KOPT-K1 (cell line): ENCODE measurements around the gene ECHDC1.

Source experiments
- H3K27ac ChIP-seq: fragments of 200-600 bp; sonication (generic); 2 replicates; pipeline ENCODE4 v1.5.1; 2016; ENCODE audit warnings: antibody characterized with exemption, mild to moderate bottlenecking, low read depth, low read length; ENCODE audit not compliant: poor library complexity, severe bottlenecking
- H3K36me3 ChIP-seq: fragments of 200-600 bp; sonication (generic); 2 replicates; pipeline ENCODE4 v1.5.1; 2017; ENCODE audit warnings: antibody characterized with exemption, mild to moderate bottlenecking, low read length, moderate library complexity; ENCODE audit not compliant: insufficient read depth
- H3K9me3 ChIP-seq: fragments of 200-600 bp; sonication (generic); 2 replicates; pipeline ENCODE4 v1.5.1; 2017; ENCODE audit warnings: antibody characterized with exemption, low read length, mild to moderate bottlenecking; ENCODE audit not compliant: insufficient read depth, poor library complexity, severe bottlenecking

The ECHDC1 gene

DNA sequence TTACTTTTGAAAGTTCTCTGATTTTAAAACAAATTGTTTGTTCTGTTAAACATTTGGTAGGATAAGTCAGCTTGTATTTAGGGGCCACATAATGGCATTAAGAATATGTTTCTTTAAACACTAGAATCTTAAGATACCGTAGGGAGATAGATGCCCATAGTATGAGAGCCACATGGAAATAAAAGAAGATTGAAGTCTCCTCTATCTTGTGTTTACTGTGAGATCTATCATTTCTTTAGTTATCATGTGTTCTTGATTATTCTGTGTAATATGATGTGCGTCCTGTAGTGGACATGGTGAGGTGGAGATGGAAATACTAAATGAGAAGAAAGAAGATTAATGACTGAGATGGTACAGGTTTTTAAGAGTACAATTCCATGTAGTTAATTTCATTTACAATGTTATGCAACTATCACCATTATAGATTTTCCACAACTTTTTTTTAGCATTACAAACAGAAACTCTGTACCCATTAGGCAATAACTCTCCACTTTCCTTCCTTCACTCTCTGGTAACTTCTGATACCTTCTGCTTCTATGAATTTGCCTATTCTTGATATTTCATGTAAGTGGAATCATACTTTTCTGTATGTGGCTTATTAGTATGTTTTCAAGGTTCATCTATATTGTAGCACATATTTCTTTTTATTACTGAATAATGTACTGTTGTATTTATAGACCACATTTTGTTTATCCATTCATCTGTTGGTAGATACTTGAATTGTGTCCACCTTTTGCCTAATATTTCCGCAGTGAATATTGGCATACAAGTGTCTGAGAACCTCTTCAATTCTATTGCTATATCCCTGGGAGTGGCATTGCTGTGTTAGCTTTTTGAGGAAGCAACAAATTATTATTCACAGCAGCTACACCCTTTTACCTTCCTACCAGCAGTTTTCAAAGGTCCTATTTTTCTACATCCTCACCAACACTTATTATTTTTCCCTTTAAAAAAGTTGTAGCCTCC, 65.2 kb downstream of the ECHDC1 start:
- H3K9me3 ChIP-seq: no peaks in the 10 kb centered on the region
- H3K27ac ChIP-seq: no peak overlapping the region
- peaks cover 15% of the 10 kb centered on the region for H3K36me3 ChIP-seq

- Histone ChIP-seq H3K36me3 (peaks cover under 1% of the 10 kb centered on the region; the same call in 1 of the 2 replicates), H3K27ac (no peak overlapping the region)
These were observed 67.1 kb downstream of the ECHDC1 start for GRCh38 chr6:127276331-127276730.

GRCh38 chr6:127273499-127273898, 69.9 kb downstream of the ECHDC1 start:
- Histone ChIP-seq H3K36me3 (no peaks in the 10 kb centered on the region), H3K9me3 (no peaks in the 10 kb centered on the region), H3K27ac (no peak overlapping the region)

More at GRCh38 chr6:127276331-127276730, 67.1 kb downstream of the ECHDC1 start:
- H3K9me3 ChIP-seq: no peaks in the 10 kb centered on the region

GRCh38 chr6:127272576-127272975, 70.8 kb downstream of the ECHDC1 start:
- Histone ChIP-seq H3K27ac (no peak overlapping the region), H3K9me3 (no peaks in the 10 kb centered on the region), H3K36me3 (no peaks in the 10 kb centered on the region)

- H3K36me3 ChIP-seq: no peaks in the 10 kb centered on the region
These were observed 75.5 kb downstream of the ECHDC1 start for GRCh38 chr6:127267646-127268625.

DNA sequence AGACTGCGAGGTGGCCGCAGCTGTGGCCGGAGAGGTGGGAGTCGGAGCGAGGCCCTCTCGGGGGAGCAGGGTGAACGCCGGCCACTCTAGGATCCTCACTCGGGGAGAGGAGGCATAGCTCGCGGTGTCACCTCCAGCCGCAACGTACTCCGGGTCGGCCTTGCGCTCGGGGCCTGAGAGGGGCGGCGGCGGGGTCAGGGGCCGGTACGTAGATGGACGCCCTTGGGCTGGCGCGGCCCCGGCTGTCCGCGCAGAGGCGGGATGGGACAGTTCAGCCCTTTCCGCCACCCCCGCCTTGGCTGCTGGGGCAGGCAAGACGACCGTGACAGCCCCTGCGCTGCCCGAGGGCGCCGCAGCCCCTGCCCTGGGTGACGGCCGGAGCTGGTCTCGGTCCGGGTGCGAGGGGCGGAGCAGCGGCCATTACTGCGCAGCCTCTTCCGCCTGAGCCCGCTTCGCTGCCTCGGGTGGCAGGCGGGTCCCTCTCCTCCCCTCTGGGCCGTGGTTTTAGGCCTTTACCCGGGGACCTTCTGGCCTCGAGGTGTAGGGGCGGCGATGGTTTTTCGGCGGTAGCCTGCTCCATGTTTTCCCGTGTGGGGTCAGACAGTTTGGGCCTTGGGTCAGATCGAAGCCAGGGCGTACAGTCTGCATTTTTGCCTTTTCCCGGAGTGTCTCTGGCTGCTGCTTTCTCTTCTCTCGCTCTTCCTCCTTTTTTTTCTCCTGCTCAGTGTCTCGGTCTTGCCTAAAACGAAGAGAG, 76.3 kb downstream of the ECHDC1 start:
- H3K36me3 ChIP-seq: no peaks in the 10 kb centered on the region
- peak overlapping the region; percentile 81 for H3K27ac ChIP-seq
- H3K9me3 ChIP-seq: no peaks in the 10 kb centered on the region

More at GRCh38 chr6:127267646-127268625, 75.5 kb downstream of the ECHDC1 start:
- Histone ChIP-seq H3K27ac (peak overlapping the region; percentile 81), H3K9me3 (no peaks in the 10 kb centered on the region)

GRCh38 chr6:127266178-127266891, 77.1 kb downstream of the ECHDC1 start, which contains the start of gene RNF146:
Gene RNF146, plus strand, starts transcription at chr6:127266864. Its CDS starts 13,475 bp downstream, at chr6:127280339.
- Histone ChIP-seq H3K9me3 (no peaks in the 10 kb centered on the region), H3K36me3 (no peaks in the 10 kb centered on the region), H3K27ac (peak within 1 kb of the TSS; percentile 81)

DNA sequence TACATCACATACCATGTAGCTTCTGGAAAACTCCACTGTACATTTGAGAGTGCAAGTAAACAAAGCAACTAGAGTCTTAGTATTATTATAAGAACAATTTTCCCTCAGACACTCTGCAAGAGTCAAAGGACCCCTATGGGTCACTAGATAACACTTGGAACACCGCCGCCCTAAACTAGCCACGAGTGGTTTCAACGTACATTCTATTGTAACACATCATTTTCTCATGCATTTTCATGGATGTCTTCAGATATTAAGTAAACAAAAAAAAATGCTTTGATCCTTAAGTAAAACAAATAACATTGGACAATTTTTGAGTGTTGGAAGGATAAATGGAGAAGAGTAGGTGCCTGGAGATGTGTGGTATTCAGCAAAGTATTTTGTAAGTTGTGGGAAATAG, 79.9 kb downstream of the ECHDC1 start:
- Histone ChIP-seq H3K36me3 (no peaks in the 10 kb centered on the region), H3K27ac (no peak overlapping the region), H3K9me3 (no peaks in the 10 kb centered on the region)

DNA sequence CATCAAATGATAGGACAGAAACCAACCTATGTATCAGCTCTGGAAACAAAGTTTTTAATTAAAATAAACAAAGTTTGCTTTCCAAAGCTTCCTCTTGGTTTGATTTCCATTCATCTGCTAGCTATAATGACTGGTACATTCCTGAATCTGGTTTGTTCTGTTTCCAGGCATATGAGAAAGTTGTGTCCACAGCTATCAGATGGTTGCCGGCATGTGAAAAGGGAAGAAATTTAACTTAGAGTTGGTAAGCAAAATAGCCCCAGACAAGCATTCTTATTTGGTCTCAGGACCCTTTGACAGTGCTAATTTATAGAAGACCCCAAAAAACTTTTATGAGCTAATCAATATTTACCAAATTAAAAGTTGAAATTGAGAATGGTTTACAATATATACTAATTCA, 80.5 kb downstream of the ECHDC1 start:
- H3K36me3 ChIP-seq: no peaks in the 10 kb centered on the region
- no peaks in the 10 kb centered on the region for H3K9me3 ChIP-seq

DNA sequence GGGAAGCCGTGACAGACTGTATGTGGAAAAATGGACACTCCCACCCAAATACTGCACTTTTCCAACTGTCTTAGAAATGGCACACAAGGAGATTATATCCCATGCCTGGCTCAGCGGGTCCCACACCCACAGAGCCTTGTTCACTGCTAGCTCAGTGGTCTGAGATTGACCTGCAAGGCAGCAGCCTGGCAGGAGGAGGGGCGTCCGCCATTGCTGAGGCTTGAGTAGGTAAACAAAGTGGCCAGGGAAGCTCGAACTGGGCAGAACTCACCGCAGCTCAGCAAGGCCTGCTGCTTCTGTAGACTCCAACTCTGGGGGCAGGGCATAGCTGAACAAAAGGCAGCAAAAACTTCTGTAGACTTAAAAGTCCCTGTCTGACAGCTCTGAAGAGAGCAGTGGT, 88.1 kb downstream of the ECHDC1 start:
- no peaks in the 10 kb centered on the region for H3K9me3 ChIP-seq
- H3K36me3 ChIP-seq: no peaks in the 10 kb centered on the region
- no peak overlapping the region for H3K27ac ChIP-seq

More for the DNA sequence above, 80.5 kb downstream of the ECHDC1 start:
- no peak overlapping the region for H3K27ac ChIP-seq

GRCh38 chr6:127249621-127250020, 93.8 kb downstream of the ECHDC1 start:
- Histone ChIP-seq H3K36me3 (no peaks in the 10 kb centered on the region), H3K9me3 (no peaks in the 10 kb centered on the region), H3K27ac (no peak overlapping the region)

- Histone ChIP-seq H3K9me3 (no peaks in the 10 kb centered on the region), H3K36me3 (no peaks in the 10 kb centered on the region), H3K27ac (no peak overlapping the region)
These were observed 96.0 kb downstream of the ECHDC1 start for GRCh38 chr6:127247114-127248096.

DNA sequence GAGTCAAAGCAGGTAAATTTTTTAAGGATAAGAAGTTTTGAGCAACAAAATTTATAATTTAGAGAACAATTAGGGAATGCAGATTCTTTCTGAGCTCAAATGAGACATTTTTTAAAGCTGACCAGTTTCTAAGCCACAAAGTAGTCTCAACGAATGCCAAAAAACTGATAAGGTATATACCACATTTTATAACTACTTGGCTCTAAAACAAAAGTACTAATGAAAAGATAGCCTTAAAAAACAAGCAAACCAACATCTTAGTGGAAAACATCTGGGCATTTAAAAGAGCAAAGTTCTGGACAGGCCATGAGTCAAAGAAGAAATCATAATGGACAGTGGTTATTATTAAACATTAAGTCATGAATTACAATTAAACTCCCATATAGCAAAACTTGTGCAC, 99.9 kb downstream of the ECHDC1 start:
- Histone ChIP-seq H3K27ac (no peak overlapping the region), H3K9me3 (no peaks in the 10 kb centered on the region), H3K36me3 (no peaks in the 10 kb centered on the region)
